Endothelial cell of hepatic sinusoid (primary cell): ENCODE data around the gene MNT.

Source experiments
- in situ Hi-C: cut with HindIII; loops from 2 replicates; pipeline ENCODE4 v1.10.0; 2017; ENCODE audit warnings: low sequenced_read_pairs

The MNT gene

GRCh38 chr17:2418572-2418971 is 17.7 kb upstream of the MNT start:
- in situ Hi-C loops = loop anchor here (5.0 to 10.0 kb wide), 2 partner anchors 56 to 66 kb away; no protein-coding TSS in a partner anchor

DNA sequence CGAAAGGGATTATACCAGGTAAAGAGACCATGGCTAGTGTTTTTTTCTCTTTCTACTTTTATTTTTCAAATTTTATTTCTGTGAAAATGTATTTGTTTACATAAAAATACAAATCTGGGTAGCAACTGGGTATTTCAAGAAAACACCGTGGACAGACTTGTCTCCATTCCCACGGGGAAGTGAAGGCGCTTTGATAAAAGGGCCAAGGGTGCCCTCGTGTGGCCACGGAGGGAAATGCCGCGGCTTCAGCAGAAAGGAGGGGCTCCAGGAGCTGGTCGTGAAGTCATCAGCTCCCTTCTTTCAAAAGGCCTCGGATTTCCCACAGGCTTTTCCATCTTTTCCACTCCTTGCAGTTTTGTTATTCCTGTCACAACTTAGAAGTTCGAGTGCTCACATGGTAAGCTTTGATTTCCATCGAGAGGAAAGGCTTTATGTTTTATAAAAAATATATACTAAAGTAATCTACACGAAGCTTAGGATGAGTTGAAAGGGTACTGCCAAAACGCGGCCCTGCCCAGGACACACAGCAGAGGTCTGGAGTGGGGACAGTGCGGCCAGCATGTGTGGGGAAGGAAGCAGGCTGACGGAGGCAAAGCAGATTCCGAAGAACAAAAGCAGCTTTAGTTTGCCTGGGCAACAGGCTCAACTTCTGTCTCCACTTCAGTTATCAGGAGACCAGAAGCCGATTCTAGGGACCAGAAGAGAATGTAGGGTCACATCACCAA is 15.3 kb upstream of the MNT start:
- in situ Hi-C loops = loop anchor here (5.0 to 10.0 kb wide), 2 partner anchors 54 to 69 kb away; no protein-coding TSS in a partner anchor

DNA sequence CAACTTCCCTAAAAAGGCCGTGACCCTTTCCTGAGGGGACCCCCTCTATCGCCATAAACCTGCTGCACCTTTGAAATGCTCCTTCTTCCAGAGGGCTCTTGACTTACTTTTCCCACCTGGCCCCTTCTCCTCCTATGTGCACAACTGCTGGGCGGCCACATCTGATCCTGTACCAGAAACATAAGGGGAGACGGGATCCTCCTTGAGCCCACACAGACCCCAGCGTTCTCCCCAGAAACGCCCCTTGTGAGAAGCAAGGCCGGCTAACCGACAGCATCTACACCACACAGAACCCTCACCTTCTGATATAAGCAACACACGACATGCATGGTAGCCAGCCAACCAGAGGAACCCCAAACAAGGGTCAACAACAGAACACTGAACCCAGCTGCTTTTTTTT is 14.2 kb upstream of the MNT start:
- in situ Hi-C loops = loop anchor here (5.0 to 10.0 kb wide), 2 partner anchors 53 to 70 kb away; no protein-coding TSS in a partner anchor

- in situ Hi-C loops = loop anchor here (5.0 to 10.0 kb wide), 2 partner anchors 52 to 70 kb away; no protein-coding TSS in a partner anchor
Observed at GRCh38 chr17:2414446-2415064, 13.7 kb upstream of the MNT start.

DNA sequence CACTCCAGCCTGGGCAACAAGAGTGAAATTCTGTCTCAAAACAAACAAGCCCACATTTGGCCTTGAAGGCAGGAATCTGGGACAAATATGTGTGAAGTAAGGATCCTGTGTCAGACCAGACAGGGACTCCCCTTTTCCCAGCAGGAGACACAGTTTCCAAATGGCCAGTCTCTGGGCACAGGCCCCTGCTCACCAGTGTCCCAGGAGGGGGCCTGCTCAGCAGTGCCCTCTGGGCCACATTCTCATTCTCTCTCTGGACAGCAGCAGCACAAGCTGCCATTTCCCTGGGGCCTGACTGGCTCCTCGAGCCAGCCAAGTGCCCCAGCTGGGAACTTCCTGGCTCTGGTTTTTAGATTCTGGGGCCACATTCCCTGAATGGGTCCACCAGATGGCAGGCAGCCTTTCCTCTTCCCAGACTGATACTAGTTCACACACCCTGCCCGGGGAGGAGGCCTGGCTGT is 11.7 kb upstream of the MNT start:
- in situ Hi-C loops = loop anchor here (10.0 kb wide), 1 partner anchor 72 kb away; no protein-coding TSS in a partner anchor

DNA sequence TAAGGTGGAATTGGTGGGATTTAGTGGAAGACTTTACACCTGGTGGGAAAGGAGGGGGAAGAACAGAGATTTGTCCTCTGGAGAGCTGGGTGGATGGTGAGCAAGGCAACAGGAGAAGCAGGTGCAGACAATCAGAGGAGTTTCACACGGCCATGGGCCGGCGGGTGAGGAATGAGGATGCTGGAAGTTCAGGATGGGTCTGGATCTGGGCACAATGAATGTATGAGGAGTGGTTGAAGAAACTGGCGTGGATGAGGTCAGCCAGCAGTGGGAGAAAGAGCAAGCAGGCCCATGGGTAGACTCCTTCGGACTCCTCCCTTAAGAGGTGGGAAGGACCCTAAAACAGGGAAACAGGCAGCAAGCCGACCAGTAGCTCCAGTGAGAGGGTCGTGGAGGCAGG is 10.1 kb upstream of the MNT start:
- in situ Hi-C loops = loop anchor here (10.0 kb wide), 1 partner anchor 74 kb away; no protein-coding TSS in a partner anchor

GRCh38 chr17:2406903-2407790 is 6.3 kb upstream of the MNT start:
- in situ Hi-C loops = no loop called here

DNA sequence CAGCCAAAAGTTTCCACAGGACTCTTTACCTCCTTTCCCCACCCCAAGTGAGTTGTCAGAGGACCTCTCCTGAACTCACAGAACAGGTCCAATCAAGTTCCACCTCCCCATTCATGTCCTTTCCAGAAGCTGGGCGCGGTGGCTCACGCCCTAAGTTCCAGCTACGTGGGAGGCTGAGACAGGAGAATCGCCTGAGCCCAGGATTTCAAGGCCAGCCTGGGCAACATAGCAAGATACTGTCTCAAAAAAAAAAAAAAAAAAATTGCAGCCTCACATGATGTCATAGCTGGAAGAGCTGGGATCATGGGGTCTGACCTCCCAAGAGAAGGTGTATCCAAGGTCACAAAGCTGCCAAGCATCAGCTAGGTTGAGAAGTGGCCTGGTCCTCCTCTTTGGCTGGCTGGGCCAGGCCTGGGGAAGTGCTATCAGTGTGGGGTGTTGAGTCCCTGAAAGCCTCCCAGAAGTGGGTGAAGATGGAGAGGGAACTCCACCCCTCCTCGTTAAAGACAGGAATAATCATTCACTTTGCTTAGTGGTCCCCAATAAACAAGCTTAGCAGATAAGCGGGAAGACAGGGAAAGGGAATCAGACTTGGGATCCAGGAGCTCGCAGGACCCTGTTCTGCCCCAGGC is 5.5 kb upstream of the MNT start:
- in situ Hi-C loops = no loop called here

GRCh38 chr17:2405247-2405926 is 4.5 kb upstream of the MNT start:
- in situ Hi-C loops = no loop called here

- in situ Hi-C loops = no loop called here
Observed at GRCh38 chr17:2403044-2403443, 2.2 kb upstream of the MNT start.

GRCh38 chr17:2402544-2402943 is 1.7 kb upstream of the MNT start:
- in situ Hi-C loops = no loop called here

DNA sequence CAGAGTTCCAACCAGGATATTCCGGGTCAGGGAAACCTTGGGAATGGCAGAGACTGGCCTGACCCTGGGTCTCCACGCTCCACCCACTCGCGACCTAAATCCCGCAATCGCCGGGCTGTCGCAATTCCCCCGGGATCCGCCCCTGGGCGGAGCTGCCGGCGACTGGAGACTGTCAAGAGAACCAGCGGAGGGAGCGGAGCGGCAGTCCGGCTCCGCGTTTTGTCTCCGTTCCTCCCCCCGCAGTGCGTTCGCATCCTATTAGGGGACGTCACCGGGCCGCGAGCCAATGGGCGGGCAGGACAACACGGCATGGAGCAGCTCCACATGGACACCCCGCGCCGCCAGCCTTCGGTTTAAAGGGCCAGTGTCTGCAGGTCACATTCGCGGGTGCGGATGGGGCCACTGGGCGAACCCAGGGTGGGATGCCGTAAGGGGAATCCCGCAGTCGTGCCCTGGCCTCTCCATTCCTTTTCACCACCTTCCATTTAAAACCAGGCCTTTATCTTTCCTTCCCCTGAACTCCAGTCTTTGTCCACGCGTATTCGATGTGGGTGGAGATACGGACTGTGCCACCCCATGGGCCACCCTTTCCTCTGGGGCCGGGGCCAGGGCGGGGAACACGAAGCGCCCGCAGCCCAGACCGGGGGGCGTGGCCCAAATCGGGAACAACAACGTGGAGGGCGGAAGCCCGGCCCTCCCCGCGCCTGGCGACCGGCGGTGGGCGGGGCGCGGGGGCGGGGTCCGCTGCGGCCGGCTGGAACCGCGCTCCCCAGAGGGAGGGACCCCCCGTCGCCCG is 764 bp upstream of the MNT start:
- in situ Hi-C loops = no loop called here

GRCh38 chr17:2400474-2400866 is 390 bp downstream of the MNT start:
- in situ Hi-C loops = no loop called here

GRCh38 chr17:2399572-2400473 is 1.0 kb downstream of the MNT start:
- in situ Hi-C loops = no loop called here

DNA sequence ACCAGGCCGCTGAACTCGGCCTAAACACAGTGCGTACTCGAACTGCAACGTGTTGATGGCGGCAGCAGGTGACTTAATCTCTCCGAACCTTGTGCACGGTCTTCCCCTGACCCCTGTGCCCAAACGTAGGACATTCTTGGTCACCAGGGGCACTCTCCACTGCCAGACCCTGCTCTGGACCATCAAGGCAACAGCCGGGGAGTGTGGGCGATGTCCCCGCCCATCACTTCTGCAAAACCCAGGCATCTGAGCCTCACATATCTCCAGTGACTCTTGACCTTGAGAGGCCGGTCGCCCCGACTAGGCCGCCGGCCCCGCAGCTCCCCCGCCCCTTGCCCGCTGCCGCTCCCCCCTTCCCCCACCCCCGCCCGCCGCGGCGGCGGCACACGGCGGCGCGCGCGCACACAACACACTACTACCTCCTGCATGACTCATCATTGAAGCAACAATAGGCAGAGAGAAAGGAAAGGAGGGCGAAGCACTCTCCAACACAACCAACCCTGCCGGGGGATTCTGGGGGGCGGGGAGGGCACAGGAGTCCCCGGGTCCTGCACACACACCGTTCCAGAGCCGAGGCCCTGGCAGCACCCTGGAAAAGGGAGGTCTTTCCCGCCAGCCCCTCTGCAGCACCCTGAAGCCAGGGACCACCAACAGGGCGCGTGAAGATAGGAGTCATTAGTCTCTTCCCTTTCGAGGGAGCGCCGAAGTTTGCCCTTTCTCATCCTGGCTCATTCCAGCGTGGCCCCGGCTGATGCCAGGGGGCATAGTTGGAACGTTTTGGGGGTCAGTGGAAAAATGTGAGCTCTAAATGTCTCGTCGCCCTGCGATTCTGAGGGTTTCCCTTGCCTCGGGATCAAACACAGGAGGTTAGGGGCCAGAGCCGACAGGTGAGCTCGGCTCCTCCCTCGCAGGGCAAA is 1.9 kb downstream of the MNT start:
- in situ Hi-C loops = no loop called here

DNA sequence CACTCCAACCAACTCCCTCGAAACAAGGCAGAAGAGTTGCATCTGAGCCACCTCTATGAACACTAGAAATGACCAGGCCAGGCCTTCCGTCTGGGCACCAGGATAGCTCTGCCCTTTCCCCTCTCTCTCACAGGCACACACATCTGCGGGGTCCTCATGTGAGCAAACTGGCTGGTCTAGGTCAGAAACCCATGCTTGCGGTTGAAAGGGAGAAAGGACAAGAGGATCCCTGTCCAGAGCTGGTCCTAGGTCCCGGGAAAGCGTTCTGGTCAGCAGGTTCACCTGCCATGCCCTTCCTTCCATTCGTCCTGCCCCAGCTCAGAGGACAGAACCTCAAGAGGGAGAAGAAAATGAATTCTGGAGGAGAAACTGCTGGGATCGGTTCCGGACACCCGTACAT is 2.7 kb downstream of the MNT start:
- in situ Hi-C loops = no loop called here
